GM12864 (cell line): ENCODE results near the gene SEPTIN10.
A peak's percentile ranks its signal among the peaks of the same experiment; 100 is the strongest.

ENCODE experiments used
- DNase-seq: peaks from one replicate; pipeline ENCODE4 v3.0.0-alpha.2; 2011; ENCODE audit warnings: low read depth
- H3K4me3 ChIP-seq: 2 replicates; pipeline ENCODE4 v1.5.1; 2011; ENCODE audit warnings: mild to moderate bottlenecking, low read depth, low read length, control low read depth
- CTCF ChIP-seq: IDR thresholded peaks from 2 replicates; pipeline ENCODE4 v1.5.1; 2011; ENCODE audit warnings: low read depth, mild to moderate bottlenecking, moderate library complexity, low read length, control low read depth, inconsistent platforms; ENCODE audit errors: missing control alignments

SEPTIN10 gene

GRCh38 chr2:109609352-109610024, 4.3 kb downstream of the SEPTIN10 start:
- TF ChIP-seq CTCF, result no peak
- H3K4me3 ChIP-seq, result peak overlapping the region; percentile 14; the same call in 1 of the 2 replicates
- DNase-seq, result no peak

GRCh38 chr2:109607766-109608165, 6.0 kb downstream of the SEPTIN10 start:
- no peak overlapping the region for H3K4me3 ChIP-seq
- DNase-seq, result no peak
- no peak for TF ChIP-seq CTCF

- DNase-seq, result no peak
- no peak overlapping the region for H3K4me3 ChIP-seq
- TF ChIP-seq CTCF, result no peak
Observed at GRCh38 chr2:109604597-109604996, 9.2 kb downstream of the SEPTIN10 start.

- DNase-seq, result no peak
- H3K4me3 ChIP-seq, result no peak overlapping the region
- no peak for TF ChIP-seq CTCF
Observed at GRCh38 chr2:109602617-109603188, 11.1 kb downstream of the SEPTIN10 start.

- TF ChIP-seq CTCF, result no peak
- DNase-seq, result no peak
Observed at GRCh38 chr2:109601783-109602182, 12.0 kb downstream of the SEPTIN10 start.

GRCh38 chr2:109597283-109597682, 16.5 kb downstream of the SEPTIN10 start:
- H3K4me3 ChIP-seq, result no peak overlapping the region
- TF ChIP-seq CTCF, result no peak
- DNase-seq, result no peak

More at GRCh38 chr2:109601783-109602182, 12.0 kb downstream of the SEPTIN10 start:
- no peak overlapping the region for H3K4me3 ChIP-seq

- TF ChIP-seq CTCF, result no peak
- no peak overlapping the region for H3K4me3 ChIP-seq
- no peak for DNase-seq
Observed at GRCh38 chr2:109595644-109596043, 18.1 kb downstream of the SEPTIN10 start.
